Activated naive CD8-positive, alpha-beta T cell treated with anti-CD3 and anti-CD28 coated beads for 36 hours (primary cell): ENCODE measurements around the gene ADRA1B. TPM values are rescaled to one million over a fixed set of nuclear protein-coding genes. Genes with fewer than 3 reads are reported as not detected.

Experiments
- total RNA-seq, 2 experiments: library from RNA; stranded (reverse); gene quantifications; one replicate each; pipeline ENCODE4 v1.2.3, GENCODE V29; 2021

The ADRA1B gene
- total RNA-seq, 2 experiments from 2014 or later = not detected

Other genes starting within 250 kb of the ADRA1B start
- 10 to 100 TPM; 69.7 to 73.9 TPM for gene TTC1, start 92.7 kb downstream of the ADRA1B start, total RNA-seq
- gene PWWP2A, start 203.0 kb downstream of the ADRA1B start, total RNA-seq = 10 to 100 TPM; 17.1 to 17.8 TPM